K562 treated with DMSO at 1 percent for 12 hours (cell line): ENCODE measurements around the gene DLEC1. TPM values are rescaled to one million over a fixed set of nuclear protein-coding genes. Genes with fewer than 3 reads are reported as not detected.

Experiments
- total RNA-seq: library from RNA; unstranded; fragments of 300-600 nt; gene quantifications from 2 replicates; pipeline ENCODE4 v1.2.3, GENCODE V29; 2022; ENCODE audit not compliant: insufficient read depth

The DLEC1 gene
- 0.27 TPM in 1 of 2 replicates, not detected in the other for total RNA-seq

GRCh38 chr3:38039101-38039898, at the start of gene DLEC1:
Gene DLEC1 (plus strand): TSS chr3:38039208. CDS start chr3:38039226, 18 bp downstream.

GRCh38 chr3:37990527-37990926, 48.5 kb upstream of the DLEC1 start, which contains the start of gene VILL:
Gene VILL (plus strand): TSS chr3:37990786. CDS start chr3:37993673, 2,887 bp downstream.

GRCh38 chr3:38029400-38030125, 9.4 kb upstream of the DLEC1 start, which contains the start of gene PLCD1:
Gene PLCD1 (minus strand): TSS chr3:38029642. CDS start chr3:38029539, 103 bp downstream.

GRCh38 chr3:38136777-38137614, 98.0 kb downstream of the DLEC1 start, which contains the start of gene ACAA1:
Gene ACAA1 (minus strand): TSS chr3:38137127. CDS start chr3:38137035, 92 bp downstream.

GRCh38 chr3:38138349-38139190, 99.6 kb downstream of the DLEC1 start, which contains the start of gene MYD88:
Gene MYD88 (plus strand): TSS chr3:38138661. CDS start chr3:38138701, 40 bp downstream.

GRCh38 chr3:38164952-38165721, 126.1 kb downstream of the DLEC1 start, which contains the start of gene OXSR1:
Gene OXSR1 (plus strand): TSS chr3:38165537. CDS start chr3:38165877, 340 bp downstream.

Other genes with a start within 250 kb of the DLEC1 start
- gene CTDSPL, start 177.3 kb upstream of the DLEC1 start, total RNA-seq, result 7.6 and 11.9 TPM in 2 replicates
- gene VILL, start 48.4 kb upstream of the DLEC1 start, total RNA-seq, result 5.8 and 8.4 TPM in 2 replicates
- 21.3 and 22.8 TPM in 2 replicates for gene PLCD1, start 9.6 kb upstream of the DLEC1 start, total RNA-seq
- 62.4 and 72.5 TPM in 2 replicates for gene ACAA1, start 97.9 kb downstream of the DLEC1 start, total RNA-seq
- 28.3 and 58.7 TPM in 2 replicates for gene MYD88, start 99.5 kb downstream of the DLEC1 start, total RNA-seq
- 14.3 and 34.2 TPM in 2 replicates for gene OXSR1, start 126.3 kb downstream of the DLEC1 start, total RNA-seq
- not detected in 2 replicates for gene SLC22A13, start 226.6 kb downstream of the DLEC1 start, total RNA-seq
- gene SLC22A14, start 243.1 kb downstream of the DLEC1 start, total RNA-seq, result not detected in 2 replicates